GM18526 (cell line): Measurements from ENCODE around the gene NR4A3.
A peak's percentile ranks its signal among the peaks of the same experiment; 100 is the strongest.

Experiments used
- POLR2A ChIP-seq: IDR thresholded peaks from 3 replicates; pipeline ENCODE4 v1.6.1; 2011; ENCODE audit not compliant: insufficient read length; ENCODE audit errors: extremely low read depth

NR4A3 gene

DNA sequence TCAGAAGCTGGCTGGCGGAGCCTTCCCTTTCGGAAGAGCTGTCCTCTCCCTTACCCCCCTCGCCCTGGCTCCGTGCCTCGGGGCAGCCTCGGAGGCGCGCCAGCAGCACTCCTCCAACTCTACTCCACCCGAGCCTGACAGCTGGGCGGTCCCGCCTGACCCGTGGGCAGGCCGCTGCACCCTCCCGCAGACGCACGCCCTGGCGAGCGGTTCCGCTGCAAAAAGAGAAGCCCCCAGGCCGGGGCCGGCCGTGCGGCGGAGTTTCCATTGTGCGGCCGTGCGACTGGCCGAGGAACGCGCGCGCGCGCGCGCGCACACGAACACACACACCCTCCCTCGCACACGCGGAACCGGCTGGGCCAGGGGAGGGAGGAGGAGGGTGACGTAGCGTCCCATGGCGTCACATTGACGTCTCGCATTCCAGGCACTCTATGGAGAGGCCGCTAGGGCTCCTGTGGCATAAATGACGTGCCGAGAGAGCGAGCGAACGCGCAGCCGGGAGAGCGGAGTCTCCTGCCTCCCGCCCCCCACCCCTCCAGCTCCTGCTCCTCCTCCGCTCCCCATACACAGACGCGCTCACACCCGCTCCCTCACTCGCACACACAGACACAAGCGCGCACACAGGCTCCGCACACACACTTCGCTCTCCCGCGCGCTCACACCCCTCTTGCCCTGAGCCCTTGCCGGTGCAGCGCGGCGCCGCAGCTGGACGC, at the start of gene NR4A3:
Gene NR4A3, plus strand, starts transcription at position 490 of the 713 bp plus-strand sequence. CDS start 6,158 bp downstream, outside the sequence.
- TF ChIP-seq POLR2A: peak; percentile 58

GRCh38 chr9:99773468-99774138, 48.1 kb upstream of the NR4A3 start:
- TF ChIP-seq POLR2A: no peak

- TF ChIP-seq POLR2A: no peak
These were observed 43.4 kb upstream of the NR4A3 start for GRCh38 chr9:99778308-99778707.

GRCh38 chr9:99778836-99779235, 42.8 kb upstream of the NR4A3 start:
- no peak for TF ChIP-seq POLR2A

DNA sequence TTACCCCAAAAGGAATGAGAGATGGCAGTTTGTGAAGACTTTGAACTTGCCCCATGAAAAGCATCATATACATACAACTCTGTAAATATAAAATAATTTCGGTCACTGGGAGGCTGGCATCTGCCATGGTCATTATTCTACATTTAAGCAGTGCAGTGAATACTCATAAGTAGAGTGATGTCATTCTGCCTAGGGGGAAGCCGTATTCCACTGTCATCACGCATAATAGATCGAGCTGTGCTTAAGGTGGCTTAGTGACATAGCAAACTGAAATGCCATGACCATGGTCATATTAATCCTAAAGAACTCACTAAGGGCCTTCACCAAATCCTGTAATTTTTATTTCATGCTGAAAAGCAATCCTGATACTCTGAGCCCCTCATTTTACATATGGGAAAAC, 42.4 kb upstream of the NR4A3 start:
- no peak for TF ChIP-seq POLR2A

GRCh38 chr9:99782962-99783718, 38.5 kb upstream of the NR4A3 start:
- no peak for TF ChIP-seq POLR2A

DNA sequence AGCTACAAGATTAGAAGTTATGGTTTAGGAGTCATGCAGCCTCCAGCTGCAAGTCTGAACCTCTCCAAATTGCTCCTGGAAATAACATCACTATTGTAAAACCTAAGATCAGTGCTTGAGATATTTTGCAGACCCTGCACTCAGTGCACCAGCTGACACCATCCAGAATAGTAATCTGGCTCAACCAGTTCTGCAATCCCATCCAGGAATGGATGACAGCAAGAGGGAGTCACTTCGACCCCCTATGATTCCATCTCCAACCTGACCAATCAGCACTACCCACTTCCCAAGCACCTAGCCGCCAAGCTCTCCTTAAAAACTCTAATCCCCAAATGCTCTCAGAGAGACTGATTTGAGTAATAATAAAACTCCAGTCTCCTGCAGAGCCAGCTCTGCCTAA, 37.9 kb upstream of the NR4A3 start:
- no peak for TF ChIP-seq POLR2A

GRCh38 chr9:99785010-99785590, 36.6 kb upstream of the NR4A3 start:
- no peak for TF ChIP-seq POLR2A

- TF ChIP-seq POLR2A: no peak
These were observed 34.1 kb upstream of the NR4A3 start for GRCh38 chr9:99787556-99787955.

DNA sequence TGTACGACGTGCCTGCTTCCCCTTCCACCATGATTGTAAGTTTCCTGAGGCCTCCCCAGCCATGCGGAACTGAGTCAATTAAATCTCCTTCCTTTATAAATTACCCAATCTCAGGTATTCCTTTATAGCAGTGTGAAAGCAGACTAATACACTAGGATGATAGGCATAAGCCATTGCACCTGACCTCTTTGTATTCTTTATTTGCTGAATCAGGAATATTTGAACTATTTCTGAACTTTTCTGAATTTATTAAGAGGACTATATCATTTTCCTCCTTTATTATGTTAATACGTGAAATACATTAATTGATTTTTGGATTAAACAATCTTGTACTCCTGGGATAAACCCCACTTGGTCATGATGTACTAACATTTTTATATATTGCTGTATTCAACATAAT, 28.2 kb upstream of the NR4A3 start:
- no peak for TF ChIP-seq POLR2A

DNA sequence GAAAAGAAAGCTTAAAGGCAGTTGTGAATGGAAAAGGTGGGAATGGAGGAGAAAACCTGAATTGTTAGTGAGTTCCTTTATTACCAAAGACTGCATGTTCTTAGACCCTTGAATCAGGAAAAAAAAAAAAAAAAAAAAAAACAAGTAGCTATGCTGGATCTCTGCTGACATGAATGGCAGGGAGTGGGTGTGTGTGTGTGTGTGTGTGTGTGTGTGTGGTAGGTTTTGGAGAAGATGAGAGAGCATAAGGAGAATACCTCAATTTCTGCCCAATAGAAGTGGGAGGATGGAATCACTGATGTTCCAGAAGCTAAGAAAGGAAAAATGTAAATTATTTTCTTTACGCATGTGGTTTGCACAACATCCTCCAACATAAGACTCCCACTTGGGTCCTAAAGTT, 25.5 kb upstream of the NR4A3 start:
- TF ChIP-seq POLR2A: no peak

DNA sequence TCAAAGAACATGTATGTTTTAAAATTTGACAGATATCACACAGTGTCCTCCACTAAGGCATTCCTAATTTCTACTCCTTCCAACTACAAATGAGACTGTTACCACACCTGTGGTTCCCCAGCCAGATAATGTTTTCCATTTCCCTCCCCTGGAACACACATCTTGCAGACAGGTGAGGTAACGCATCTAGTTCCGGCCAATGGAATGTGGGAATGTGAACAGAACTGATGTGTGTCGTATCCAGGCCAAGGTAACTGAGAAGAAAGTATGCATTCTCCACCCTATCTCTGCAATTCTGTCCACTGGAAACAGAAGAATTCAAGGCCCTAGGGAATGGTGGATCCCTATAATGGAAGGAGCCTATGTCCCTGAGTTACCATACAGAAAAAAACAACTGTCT, 19.9 kb upstream of the NR4A3 start:
- no peak for TF ChIP-seq POLR2A

DNA sequence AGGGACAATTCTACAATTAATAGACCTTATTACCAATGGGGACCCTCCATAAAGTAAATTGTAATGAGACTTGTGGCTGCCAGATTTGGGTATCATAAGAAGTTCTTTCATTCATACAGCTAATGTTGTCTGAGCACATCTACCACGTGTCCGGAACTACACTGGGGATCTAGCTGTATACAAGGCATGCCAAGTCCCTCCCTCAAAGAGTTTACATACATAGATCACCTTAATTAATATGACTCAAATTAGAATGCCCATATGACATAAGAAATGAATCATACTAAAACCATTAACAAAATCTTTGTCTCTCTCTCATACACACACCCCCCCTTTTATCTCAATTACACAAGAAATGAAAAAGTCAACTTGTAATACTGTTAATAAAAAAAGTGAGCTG, 18.0 kb upstream of the NR4A3 start:
- TF ChIP-seq POLR2A: no peak

DNA sequence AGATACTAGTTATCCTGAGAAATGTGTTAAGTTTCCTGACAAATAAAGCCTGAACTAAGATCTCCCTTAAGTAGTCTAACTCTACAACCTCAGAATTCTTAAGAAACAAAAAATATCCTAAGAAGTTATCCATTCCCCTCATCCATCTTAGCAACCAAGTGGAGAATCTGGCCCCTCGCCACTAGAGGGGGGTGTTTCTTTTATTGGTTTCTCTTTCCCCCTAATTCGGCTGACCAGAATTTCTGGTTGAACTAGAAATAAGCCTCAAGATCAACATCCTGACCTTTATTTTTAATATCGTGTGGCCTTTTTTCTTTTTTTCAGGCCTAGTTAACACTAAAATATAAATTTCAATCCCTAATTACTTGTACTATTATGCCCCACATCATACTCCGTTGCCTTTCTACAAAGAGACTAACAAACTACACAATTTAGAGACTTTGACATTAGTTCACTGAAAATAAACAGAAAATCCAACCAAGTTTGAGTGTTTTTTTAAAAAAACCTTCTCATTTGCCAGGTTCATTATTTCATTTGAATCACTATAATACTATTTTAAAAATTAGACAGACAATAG, 14.3 kb upstream of the NR4A3 start:
- no peak for TF ChIP-seq POLR2A

DNA sequence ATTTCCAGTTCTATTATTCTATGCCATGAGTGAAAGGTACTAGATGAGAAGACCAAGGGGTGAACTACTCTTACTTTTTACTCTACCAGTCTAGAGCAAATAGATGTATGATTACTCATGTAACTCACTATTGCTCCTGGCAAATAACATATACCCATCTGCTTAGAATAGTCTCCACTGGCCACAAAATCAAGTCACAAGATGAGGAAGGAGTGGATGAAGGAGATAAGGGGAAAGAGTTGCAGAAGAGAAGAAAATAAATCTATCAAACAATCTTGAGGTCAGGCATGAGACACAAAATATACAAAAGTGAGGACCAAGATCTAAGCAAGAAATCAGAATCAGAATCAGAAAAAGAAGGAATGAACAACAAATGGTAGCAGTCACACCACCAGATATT, 13.7 kb upstream of the NR4A3 start:
- no peak for TF ChIP-seq POLR2A
